Measurements from ENCODE around the gene UPK1A.
A peak's percentile ranks its signal among the peaks of the same experiment; 100 is the strongest.

UPK1A gene

GRCh38 chr19:35666251-35666913, at the start of gene UPK1A:
UPK1A (plus strand) TSS chr19:35666517; CDS start chr19:35666813, 296 bp downstream.
- DNase-seq: no peak

GRCh38 chr19:35618857-35619256, 47.5 kb upstream of the UPK1A start:
- DNase-seq: no peak

GRCh38 chr19:35619290-35619923, 46.9 kb upstream of the UPK1A start:
- no peak for DNase-seq

GRCh38 chr19:35620001-35620400, 46.3 kb upstream of the UPK1A start:
- DNase-seq: no peak

DNA sequence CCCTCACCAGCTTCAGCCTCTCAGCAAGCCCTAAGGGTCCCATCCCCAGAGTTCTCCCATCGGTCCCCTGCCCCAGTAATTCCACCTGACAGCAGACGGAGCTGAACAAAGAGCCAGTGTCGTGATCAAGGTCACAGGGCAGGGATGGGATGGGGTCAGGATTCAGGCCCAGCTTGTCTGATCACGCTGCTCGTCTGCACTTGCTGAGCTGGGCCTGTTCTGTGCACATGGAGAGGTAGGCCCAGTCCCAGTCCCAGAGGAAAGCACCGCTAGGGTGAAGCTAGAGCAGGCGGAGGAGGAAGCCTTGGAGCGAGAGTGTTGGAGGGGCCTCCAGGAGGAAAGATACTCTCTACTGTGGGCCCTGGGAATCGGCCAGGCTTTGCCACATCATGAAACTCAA, 44.6 kb upstream of the UPK1A start:
- DNase-seq: no peak

DNA sequence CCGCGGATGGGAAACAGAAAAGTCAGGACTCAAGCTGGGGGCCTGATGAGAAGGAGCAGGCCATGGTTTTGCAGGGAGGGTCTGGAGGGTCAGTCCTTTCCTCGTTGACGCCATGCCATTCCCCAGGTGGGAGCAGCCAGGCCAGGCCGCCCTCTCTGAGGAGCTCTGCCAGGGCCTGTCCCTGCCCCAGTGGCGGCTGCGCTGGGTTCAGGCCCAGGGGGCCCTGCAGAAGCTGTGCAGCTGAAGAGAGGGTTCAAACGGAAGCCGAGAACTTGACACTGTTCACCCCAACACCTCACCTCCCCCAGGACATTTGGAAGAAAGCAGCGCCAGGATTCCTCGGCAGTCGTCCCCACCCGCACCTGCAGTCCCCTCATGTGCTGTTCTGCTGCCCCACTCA, 43.6 kb upstream of the UPK1A start:
- DNase-seq: no peak

GRCh38 chr19:35623327-35624010, 42.8 kb upstream of the UPK1A start:
- DNase-seq: no peak

DNA sequence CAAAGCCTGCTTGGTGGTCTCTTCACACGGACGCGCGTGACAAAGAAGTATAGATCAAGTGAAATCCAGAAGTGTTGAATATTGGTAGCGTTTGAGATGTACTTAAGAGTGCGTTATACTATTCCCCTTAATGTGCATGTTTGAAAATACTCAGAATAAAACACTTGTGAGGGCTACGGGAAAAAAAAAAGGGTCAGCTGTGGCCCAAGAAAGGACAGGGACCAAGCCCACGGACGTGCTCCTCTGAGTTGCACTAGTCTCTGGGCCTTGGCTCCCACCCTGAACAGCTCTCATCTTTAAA, 38.1 kb upstream of the UPK1A start:
- DNase-seq: no peak

DNA sequence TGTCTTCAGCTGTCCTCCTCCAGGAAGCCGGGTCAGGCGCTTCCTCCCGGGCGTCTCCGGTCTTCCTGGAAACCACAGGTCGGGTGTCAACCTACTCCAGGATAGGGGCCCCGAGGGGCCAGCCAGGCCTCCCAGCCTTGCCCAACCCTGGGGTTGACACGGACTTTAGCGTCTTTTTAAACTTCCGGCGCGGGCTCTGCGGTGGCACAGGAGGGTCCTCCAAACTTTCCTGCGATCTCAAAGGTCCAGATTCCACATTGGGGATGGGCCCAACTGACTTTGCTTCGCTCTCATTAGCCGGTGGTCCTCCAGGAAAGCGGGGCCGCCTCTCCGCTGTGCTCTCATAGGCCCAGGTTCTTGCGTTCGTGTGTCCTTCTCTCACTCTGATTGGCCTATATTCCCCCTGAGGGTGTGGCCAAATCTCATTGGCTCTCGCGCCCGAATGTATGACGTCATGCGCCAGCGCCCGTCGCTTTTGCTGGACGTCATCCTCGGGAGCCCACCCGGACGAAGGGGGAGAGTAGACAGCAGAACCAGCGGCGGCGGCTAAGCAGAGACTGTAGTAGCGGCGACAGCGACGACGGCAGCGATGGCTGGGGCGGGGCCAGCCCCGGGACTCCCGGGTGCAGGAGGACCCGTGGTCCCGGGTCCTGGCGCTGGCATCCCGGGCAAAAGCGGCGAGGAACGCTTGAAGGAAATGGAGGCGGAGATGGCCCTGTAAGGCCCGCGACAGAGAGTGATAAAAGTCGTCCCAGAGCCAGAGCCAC, 37.6 kb upstream of the UPK1A start, which contains the start of gene RBM42:
RBM42 (plus strand) TSS at position 472 of the 767 bp plus-strand sequence; CDS start at position 590, 118 bp downstream.
- DNase-seq: peak; percentile 100

DNA sequence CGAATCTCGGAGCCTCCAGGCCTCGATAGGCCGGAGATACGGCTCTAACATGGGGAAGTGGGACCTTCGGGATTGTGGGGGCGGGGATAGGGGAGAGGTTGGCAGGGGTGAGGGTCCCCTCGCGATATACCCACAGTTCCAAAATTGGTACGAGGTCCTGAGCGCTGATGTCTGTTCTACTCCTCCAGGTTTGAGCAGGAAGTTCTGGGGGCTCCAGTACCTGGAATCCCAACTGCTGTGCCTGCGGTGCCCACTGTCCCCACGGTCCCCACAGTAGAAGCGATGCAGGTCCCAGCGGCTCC, 37.0 kb upstream of the UPK1A start:
- DNase-seq: no peak

GRCh38 chr19:35633727-35634440, 32.4 kb upstream of the UPK1A start:
- no peak for DNase-seq

- DNase-seq: no peak
Measured at GRCh38 chr19:35636651-35637050, 29.7 kb upstream of the UPK1A start.

DNA sequence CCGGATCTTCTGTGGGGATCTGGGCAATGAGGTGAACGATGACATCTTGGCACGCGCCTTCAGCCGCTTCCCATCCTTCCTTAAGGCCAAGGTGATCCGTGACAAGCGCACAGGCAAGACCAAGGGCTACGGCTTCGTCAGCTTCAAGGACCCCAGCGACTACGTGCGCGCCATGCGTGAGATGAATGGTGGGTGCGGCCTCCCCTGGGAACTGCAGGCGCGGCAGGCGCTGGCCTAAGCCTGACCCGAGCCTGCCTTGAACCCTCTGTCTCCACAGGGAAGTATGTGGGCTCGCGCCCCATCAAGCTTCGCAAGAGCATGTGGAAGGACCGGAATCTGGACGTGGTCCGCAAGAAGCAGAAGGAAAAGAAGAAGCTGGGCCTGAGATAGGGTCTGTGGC, 29.2 kb upstream of the UPK1A start:
- no peak for DNase-seq

DNA sequence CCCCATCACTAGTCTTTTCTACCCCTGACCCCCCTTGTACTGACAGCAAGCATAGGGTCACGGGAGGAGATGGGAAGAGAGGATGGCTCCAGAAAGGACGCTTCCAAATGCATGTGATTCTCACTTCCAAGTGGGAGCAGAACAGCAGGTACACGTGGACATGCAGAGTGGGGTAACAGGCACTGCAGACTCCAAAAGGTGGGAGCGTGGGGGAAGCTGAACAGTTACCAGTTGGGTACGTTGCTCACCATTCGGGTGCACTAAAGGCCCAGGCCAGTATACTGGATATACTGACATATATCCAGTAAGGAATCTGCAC, 27.0 kb upstream of the UPK1A start:
- DNase-seq: no peak

- DNase-seq: no peak
Measured at GRCh38 chr19:35639863-35640262, 26.5 kb upstream of the UPK1A start.

DNA sequence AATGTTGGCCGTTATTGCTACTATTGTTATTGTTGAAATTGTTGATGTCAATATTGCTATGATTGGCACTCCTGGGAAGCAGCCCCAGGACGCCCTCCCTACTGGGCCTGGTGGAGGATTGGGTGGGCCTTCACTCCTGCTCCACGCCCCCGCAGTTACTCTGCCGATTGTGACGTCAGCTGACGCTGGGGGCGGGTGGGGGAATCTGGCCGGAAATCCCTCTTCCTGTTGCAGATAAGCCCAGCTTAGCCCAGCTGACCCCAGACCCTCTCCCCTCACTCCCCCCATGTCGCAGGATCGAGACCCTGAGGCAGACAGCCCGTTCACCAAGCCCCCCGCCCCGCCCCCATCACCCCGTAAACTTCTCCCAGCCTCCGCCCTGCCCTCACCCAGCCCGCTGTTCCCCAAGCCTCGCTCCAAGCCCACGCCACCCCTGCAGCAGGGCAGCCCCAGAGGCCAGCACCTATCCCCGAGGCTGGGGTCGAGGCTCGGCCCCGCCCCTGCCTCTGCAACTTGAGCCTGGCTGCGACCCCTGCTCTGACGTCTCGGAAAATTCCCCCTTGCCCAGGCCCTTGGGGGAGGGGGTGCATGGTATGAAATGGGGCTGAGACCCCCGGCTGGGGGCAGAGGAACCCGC, 24.7 kb upstream of the UPK1A start, which contains the start of gene ETV2:
ETV2 (plus strand) TSS at position 231 of the 637 bp plus-strand sequence. CDS start 716 bp downstream, outside the sequence.
- peak; percentile 77 for DNase-seq

DNA sequence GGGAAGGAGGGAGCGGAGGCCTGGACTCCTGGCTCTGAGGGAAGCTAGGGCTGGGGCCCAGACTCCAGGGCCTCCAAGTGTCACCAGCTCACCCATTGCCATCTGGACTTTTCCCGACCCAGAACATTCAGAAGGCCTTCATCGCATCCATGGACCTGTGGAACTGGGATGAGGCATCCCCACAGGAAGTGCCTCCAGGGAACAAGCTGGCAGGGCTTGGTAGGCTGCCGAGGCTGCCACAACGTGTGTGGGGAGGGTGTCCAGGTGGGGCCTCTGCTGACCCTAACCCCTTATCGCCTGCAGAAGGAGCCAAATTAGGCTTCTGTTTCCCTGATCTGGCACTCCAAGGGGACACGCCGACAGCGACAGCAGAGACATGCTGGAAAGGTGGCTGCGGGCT, 24.0 kb upstream of the UPK1A start:
- DNase-seq: no peak

DNA sequence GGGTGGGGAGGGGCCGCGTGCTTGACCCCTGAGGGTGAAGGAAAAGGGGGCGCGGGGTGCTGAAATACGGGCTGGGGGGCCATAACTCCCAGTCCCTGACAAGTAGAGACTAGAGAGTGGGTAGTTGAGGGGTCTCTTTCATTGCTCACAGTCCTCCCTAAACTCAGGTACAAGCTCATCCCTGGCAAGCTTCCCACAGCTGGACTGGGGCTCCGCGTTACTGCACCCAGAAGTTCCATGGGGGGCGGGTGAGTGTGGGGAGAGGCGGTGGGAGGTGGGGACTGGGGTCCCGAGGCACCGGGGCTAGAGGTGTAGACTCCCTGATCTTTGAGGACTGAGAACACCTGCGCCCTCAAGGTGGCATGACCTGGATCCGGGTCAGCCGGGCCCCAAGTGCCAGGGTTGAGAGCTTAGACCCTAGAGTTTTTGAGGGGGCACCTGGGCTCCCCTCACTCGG, 23.5 kb upstream of the UPK1A start:
- peak; percentile 66 for DNase-seq

DNA sequence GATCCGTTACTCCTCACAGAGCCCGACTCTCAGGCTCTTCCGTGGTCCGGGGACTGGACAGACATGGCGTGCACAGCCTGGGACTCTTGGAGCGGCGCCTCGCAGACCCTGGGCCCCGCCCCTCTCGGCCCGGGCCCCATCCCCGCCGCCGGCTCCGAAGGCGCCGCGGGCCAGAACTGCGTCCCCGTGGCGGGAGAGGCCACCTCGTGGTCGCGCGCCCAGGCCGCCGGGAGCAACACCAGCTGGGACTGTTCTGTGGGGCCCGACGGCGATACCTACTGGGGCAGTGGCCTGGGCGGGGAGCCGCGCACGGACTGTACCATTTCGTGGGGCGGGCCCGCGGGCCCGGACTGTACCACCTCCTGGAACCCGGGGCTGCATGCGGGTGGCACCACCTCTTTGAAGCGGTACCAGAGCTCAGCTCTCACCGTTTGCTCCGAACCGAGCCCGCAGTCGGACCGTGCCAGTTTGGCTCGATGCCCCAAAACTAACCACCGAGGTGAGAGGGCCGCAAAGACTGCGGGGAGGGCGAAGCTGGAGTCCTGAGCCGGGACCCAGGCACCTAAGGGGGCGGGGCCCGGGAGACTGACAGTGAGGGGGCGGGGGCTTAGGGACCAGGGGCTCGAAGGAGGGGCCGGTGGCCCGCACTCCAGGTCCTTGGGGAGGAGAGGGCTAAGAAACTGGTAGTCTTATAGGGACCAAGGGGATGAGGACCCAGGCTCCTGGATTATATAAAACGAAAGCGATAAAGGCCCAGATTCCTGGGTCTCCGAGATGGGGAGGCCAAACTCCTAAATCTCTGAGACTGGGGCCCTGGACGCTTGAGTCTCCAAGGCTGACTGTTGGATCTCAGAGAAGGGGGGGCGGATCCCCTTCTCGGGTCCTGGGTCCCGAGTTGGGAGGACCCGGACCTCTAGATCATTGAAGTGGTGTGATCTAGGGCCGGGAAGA, 22.8 kb upstream of the UPK1A start:
- peak; percentile 91 for DNase-seq

DNA sequence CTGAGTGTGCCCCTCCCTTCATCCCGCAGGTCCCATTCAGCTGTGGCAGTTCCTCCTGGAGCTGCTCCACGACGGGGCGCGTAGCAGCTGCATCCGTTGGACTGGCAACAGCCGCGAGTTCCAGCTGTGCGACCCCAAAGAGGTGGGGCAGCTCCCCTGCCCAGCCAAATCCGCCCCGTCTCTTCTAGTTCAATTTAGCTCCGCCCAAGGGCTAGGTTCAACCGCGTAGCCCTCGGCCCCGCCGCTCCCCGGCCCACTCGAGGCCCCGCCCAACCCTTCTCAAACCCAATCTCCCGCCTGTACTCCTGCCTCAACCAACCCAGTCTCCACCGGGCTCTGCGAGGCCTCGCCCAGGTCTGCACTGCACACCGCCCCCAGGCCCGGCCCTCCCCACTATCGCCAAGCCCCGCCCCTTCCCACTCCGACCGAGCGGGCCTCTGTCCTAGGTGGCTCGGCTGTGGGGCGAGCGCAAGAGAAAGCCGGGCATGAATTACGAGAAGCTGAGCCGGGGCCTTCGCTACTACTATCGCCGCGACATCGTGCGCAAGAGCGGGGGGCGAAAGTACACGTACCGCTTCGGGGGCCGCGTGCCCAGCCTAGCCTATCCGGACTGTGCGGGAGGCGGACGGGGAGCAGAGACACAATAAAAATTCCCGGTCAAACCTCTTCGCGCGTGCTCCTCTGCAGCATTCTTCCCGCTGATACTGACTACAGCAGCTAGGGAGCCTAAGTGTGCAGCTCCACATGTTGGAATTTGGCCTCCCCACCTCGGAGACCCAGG, 21.9 kb upstream of the UPK1A start:
- DNase-seq: peak; percentile 96

All from activated CD8-positive, alpha-beta memory T cell treated with anti-CD3 and anti-CD28 coated beads, Interleukin-2, amount 50 U/mL, for 48 hours (primary cell).